HG03571 (cell line): ENCODE results near the gene PYGB.
"Not testable (repeated sequence)": the region's sequence is repeated elsewhere in the genome, so short reads cannot be mapped to it uniquely, and the experiment has no call there.

Source experiments
- ATAC-seq: cut with Tn5 transposase; IDR thresholded peaks from one replicate; pipeline ENCODE4 v1.9.1; 2021; ENCODE audit not compliant: unreplicated experiment

PYGB gene

GRCh38 chr20:25229486-25230165 lies 18.3 kb upstream of the PYGB start:
- no peak for ATAC-seq

DNA sequence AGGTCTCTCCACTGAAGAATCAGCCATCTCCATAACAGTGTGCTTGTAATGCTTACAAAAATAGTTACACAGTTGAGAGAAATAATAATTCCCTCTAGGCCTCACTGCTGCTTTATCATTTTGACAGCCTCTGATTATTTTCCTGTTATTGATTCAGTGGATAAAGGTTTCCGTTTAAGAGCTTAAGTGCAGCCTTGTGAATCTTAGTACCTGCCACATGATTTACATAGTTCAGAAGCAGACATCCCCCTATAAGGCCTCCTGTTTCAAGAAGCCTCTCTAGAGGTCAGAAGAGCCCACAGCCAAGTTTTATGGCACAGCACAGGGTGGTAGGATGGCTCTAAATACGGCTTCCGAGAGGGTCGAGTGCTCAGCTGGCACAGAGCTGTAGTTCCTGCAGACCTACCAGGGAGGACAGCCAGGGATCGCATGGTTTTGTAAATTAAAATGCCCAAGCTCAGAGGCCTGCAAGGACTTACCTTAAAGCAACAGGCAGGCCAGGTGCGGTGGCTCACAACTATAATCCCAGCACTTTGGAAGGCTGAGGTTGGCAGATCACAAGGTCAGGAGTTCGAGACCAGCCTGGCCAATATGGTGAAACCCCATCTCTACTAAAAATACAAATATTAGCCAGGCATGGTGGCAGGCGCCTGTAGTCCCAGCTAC lies 17.6 kb upstream of the PYGB start:
- ATAC-seq, result peak; percentile 89

- no peak for ATAC-seq
These were observed 14.7 kb upstream of the PYGB start for GRCh38 chr20:25233016-25233772.

GRCh38 chr20:25234009-25234849 lies 13.7 kb upstream of the PYGB start:
- not testable (repeated sequence) for ATAC-seq

DNA sequence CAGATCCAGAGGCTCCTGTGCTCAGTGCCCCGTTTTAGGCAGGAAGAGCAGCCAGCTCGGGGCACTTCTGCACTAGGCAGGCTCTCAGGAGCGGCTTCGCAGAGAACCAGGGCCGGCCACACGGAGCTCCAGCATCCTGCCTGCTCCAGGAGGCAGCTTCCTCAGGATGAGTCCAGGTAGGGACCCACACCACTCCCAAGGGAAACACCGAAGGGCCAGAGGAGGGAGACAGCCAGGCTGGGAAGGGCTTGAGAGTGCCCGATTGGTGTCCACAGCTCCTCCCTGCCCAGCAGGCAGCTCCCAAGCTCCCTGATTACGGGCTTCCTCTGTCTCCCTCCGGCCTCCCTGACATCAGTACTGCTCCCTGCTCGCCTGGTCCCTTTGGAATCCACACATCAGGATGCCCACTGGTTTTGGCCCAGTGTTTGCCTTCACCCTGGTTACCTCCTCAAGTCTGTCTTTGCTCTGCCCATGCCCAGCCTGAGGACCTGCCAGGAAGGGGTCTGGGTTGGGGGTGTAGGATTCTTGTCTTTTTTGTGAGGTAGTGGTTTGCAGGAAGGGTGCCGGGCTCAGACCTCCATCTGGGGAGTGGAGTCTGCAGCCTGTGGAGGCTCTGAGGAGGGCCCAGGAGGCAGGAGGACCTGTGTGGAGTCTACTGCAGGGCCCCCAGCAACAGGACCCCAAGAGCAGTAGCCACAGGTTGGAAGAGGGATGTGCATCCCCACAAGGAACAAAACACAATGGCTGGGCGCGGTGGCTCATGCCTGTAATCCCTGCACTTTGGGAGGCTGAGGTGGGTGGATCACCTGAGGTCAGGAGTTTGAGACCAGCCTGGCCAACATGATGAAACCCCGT lies 11.2 kb upstream of the PYGB start:
- no peak for ATAC-seq

- ATAC-seq, result no peak
These were observed 10.1 kb upstream of the PYGB start for GRCh38 chr20:25237610-25238318.

- ATAC-seq, result no peak
These were observed 9.4 kb upstream of the PYGB start for GRCh38 chr20:25238319-25239037.

GRCh38 chr20:25239387-25240370 lies 8.2 kb upstream of the PYGB start:
- ATAC-seq, result peak; percentile 67

GRCh38 chr20:25240851-25241658 lies 6.8 kb upstream of the PYGB start:
- not testable (repeated sequence) for ATAC-seq

DNA sequence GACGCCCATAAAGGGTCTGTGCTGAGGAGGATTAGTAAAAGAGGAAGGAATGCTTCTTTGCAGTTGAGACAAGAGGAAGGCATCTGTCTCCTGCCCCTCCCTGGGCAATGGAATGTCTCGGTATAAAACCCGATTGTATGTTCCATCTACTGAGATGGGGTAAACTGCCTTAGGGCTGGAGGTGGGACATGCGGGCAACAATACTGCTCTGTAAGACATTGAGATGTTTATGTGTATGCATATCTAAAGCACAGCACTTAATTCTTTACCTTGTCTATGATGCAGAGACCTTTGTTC lies 6.3 kb upstream of the PYGB start:
- ATAC-seq, result not testable (repeated sequence)

DNA sequence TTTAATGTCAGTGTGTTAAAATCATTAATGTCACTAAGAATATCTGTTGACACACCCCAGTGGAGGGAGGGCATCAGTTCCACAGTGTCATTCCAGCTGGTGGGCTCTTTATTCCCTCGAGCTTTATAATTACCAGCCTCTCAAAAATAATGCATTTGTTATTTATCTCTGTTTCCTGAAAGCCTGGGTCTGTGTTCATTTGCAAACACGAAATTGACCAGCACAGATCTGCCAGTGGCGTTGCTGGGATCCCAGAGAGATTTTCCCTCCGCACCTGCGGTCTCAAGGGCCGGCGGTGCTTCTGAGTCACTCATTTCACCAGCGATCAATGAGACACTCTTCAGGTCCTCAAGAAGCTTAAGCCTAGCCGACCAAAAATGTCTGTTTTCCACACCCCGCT lies 5.7 kb upstream of the PYGB start:
- no peak for ATAC-seq

GRCh38 chr20:25243416-25243979 lies 4.4 kb upstream of the PYGB start:
- ATAC-seq, result no peak

- no peak for ATAC-seq
These were observed 2.9 kb upstream of the PYGB start for GRCh38 chr20:25244976-25245375.

GRCh38 chr20:25245461-25245860 lies 2.4 kb upstream of the PYGB start:
- ATAC-seq, result no peak

DNA sequence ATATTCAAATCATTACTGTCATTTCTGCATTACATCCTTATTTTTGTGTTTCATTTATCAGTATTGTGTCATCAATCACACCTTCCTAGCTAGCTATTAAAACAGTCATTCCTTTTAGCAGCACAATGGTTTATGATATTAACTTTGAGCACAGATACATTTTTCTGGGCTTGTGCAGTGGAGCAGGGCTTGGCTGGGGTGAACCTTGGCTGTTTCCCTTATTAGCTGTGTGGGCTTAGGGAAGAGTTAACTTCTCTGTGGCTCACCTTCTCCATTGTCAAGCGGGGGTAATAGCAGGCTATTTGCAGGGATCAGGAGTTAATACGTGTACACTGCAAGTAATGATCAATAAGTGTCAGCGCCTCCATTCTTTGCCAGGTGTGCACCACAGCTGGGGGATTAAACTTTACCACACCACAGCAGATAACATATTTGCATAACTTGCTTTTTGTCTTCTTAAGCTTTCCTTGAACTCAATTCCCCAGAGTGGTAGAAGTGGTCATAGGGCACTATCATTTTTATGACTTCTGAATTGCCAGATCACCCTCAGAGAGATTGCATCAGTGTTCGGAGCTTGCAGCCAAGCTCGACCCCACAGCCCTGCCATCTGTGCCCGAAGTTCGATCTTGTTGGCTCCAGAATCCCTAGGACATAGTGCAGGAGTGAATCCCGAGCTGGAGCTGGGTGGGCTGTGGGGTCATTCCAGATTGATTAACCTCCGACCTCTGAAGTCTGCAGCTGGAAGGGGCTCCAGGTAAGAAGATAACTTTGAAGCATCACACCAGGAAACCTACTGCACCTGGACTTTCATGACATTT lies 1.5 kb upstream of the PYGB start:
- ATAC-seq, result peak; percentile 25

DNA sequence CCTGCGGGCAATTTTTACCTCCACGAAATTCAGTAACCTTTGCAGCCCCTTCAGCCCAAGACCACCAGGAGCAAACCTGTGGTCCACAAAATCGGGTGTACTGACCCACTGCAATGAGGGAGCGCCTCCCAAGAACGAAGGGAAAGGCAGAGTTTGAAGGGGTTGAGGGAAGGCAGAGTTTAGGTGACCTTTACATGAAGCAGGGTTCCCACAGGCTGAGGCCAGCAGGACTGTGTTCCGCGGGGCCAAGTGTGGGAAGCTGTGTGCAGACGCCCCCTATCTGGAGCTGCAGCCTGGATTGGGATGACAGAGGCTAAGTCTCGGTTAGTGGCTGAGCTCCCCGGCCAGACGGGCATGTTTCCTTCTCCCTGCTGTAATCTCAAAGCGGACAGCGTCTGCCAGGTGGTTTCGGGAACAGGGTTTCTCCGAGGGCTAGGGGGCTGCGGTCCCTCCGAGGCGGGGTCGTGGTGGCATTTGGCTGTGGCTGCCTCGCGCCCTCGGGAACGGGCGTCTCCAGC lies 826 bp upstream of the PYGB start:
- ATAC-seq, result no peak
